GM12878 (cell line): ENCODE data around the gene CCDC15. TPM values are rescaled to one million over a fixed set of nuclear protein-coding genes. Genes with fewer than 3 reads are reported as not detected.

ENCODE experiments used
- ATAC-seq: fragments of 200-7000 bp; cut with Tn5 transposase; 3 replicates; pipeline ENCODE4 v1.9.1; 2020; ENCODE audit warnings: mild to moderate bottlenecking, moderate library complexity
- BruUV-seq: library from RNA; stranded (reverse); fragments of 400-500 nt; replicated peaks from 2 replicates; lab custom pipeline; 2021; lab: Mats Ljungman, UMichigan
- CTCF ChIA-PET: fragments of 300-600 bp; sonication (Branson Sonifier 250); formaldehyde crosslinking; extraction: SDS; loops from one replicate; lab custom pipeline; 2021; ENCODE audit warnings: inconsistent platforms; lab: Yijun Ruan, JAX
- POLR2A ChIA-PET: fragments of 350-600 bp; formaldehyde crosslinking; extraction: SDS; loops from one replicate; lab custom pipeline; 2021; ENCODE audit warnings: inconsistent platforms; lab: Charles Lee
- RAD21 ChIA-PET: fragments of 300-600 bp; sonication (Branson Sonifier 250); formaldehyde crosslinking; loops from one replicate; lab custom pipeline; 2023; ENCODE audit warnings: antibody characterized with exemption; ENCODE audit not compliant: unreplicated experiment; lab: Charles Lee
- SMC1A ChIA-PET: fragments of 300-600 bp; sonication (Branson Sonifier 250); formaldehyde crosslinking; loops from one replicate; lab custom pipeline; 2023; ENCODE audit not compliant: unreplicated experiment, uncharacterized antibody; lab: Charles Lee
- DNase-seq: peaks from one replicate; pipeline ENCODE4 v3.0.0-alpha.2; 2011; ENCODE audit warnings: low read depth, low spot score
- FAIRE-seq: peaks from 3 replicates; lab custom pipeline; 2011; peaks lifted over from hg19 to GRCh38; lab: Jason Lieb, UNC
- H2AFZ ChIP-seq: 2 replicates; pipeline ENCODE4 v1.6.0; 2011; ENCODE audit warnings: low read depth, low read length, control low read depth; ENCODE audit not compliant: control insufficient read depth
- H3K27ac ChIP-seq: 2 replicates; pipeline ENCODE4 v1.5.1; 2011; ENCODE audit warnings: control low read depth; ENCODE audit not compliant: control insufficient read depth, insufficient read depth
- H3K27me3 ChIP-seq, 2 experiments: replicated peaks in 1 of 2; 2 replicates each; pipeline versions ENCODE4 v1.6.0 to v1.6.1; 2011; ENCODE audit warnings: low read length in 1 of 2; ENCODE audit not compliant: control insufficient read depth in 2 of 2, insufficient read depth in 2 of 2
- H3K36me3 ChIP-seq, 2 experiments: 2 replicates each; pipeline ENCODE4 v1.5.1; 2011; ENCODE audit warnings: low read length in 1 of 2; ENCODE audit not compliant: control insufficient read depth in 2 of 2, insufficient read depth in 2 of 2
- H3K4me1 ChIP-seq: 2 replicates; pipeline ENCODE4 v1.6.1; 2011; ENCODE audit warnings: mild to moderate bottlenecking, low read length, moderate library complexity, mixed read lengths; ENCODE audit not compliant: control insufficient read depth, insufficient read depth
- H3K4me2 ChIP-seq: 2 replicates; pipeline ENCODE4 v1.6.0; 2011; ENCODE audit warnings: control low read depth; ENCODE audit not compliant: control insufficient read depth, insufficient read depth
- H3K4me3 ChIP-seq: fragments of 200-600 bp; sonication (generic); 2 replicates; pipeline ENCODE4 v1.5.1; 2016
- H3K79me2 ChIP-seq: 2 replicates; pipeline ENCODE4 v1.6.0; 2011; ENCODE audit warnings: low read length; ENCODE audit not compliant: control insufficient read depth, insufficient read depth
- H3K9ac ChIP-seq: 2 replicates; pipeline ENCODE4 v1.8.0; 2011; ENCODE audit warnings: low read length, control low read depth, mixed read lengths; ENCODE audit not compliant: control insufficient read depth, insufficient read depth
- H3K9me3 ChIP-seq: replicated peaks from 3 replicates; pipeline ENCODE4 v1.5.1; 2011; ENCODE audit warnings: mild to moderate bottlenecking, low read length; ENCODE audit not compliant: control insufficient read depth, insufficient read depth
- H4K20me1 ChIP-seq: 2 replicates; pipeline ENCODE4 v1.6.0; 2011; ENCODE audit not compliant: control insufficient read depth, insufficient read depth
- BACH1 ChIP-seq: fragments of 450-650 bp; IDR thresholded peaks from 2 replicates; pipeline ENCODE4 v1.6.1; 2017; ENCODE audit warnings: mild to moderate bottlenecking, borderline replicate concordance
- CREB1 ChIP-seq: IDR thresholded peaks from 2 replicates; pipeline ENCODE4 v1.6.1; 2012; ENCODE audit warnings: low read depth, mild to moderate bottlenecking, inconsistent platforms
- NR2C2 ChIP-seq: IDR thresholded peaks from 2 replicates; pipeline ENCODE4 v1.6.1; 2011; ENCODE audit warnings: borderline replicate concordance, low read depth; ENCODE audit not compliant: control insufficient read depth, insufficient read length
- PML ChIP-seq: IDR thresholded peaks from 2 replicates; pipeline ENCODE4 v1.6.1; 2012; ENCODE audit warnings: low read length, inconsistent platforms
- STAT1 ChIP-seq: fragments of 450-650 bp; conservative IDR thresholded peaks from 2 replicates; pipeline ENCODE4 v1.6.1; 2014; ENCODE audit warnings: antibody characterized with exemption, mild to moderate bottlenecking
- SUPT20H ChIP-seq: IDR thresholded peaks from 2 replicates; pipeline ENCODE4 v1.6.1; 2011; ENCODE audit warnings: low read depth, mild to moderate bottlenecking, low read length, moderate library complexity, borderline replicate concordance; ENCODE audit not compliant: control insufficient read depth
- WGBS: methylation state at CpG from one replicate; pipeline ENCODE4 v1.1.6; 2016; ENCODE audit warnings: low lambda C conversion rate; ENCODE audit not compliant: insufficient replicate concordance, insufficient coverage; ENCODE audit errors: missing lambda C conversion rate; 5-methylcytosine and 5-hydroxymethylcytosine counted together
- in situ Hi-C: fragments of 300-500 bp; cut with MboI; formaldehyde crosslinking; loops from 9 replicates; pipeline ENCODE4 v1.14.3; 2018; ENCODE audit warnings: mixed read lengths
- intact Hi-C: fragments of 100-400 bp; cut with micrococcal nuclease; formaldehyde crosslinking; loops from one replicate; pipeline ENCODE4 v1.14.2; 2022; ENCODE audit not compliant: unreplicated experiment
- polyA plus RNA-seq, 11 experiments: library from polyadenylated mRNA; depleted of rRNA in 4 of 11; unstranded in 6 of 11; stranded (reverse) in 5 of 11; fragments of >200 nt; fragmentation: Nextera tagmentation in 4 of 11; fragmentation: Illumina TruSeq in 1 of 11; extraction: Ambion mirVana in 4 of 11; extraction: Trizol in 1 of 11; gene quantifications; 1 replicate in 1 of 11; 2 replicates in 10 of 11; pipeline versions ENCODE4 v1.2.1 to v1.2.3, GENCODE V29; 2011 to 2016; ENCODE audit warnings: inconsistent platforms in 2 of 11, missing spikeins in 2 of 11, low read depth in 1 of 11
- total RNA-seq, 4 experiments: library from RNA; depleted of rRNA in 3 of 4; stranded (reverse); fragments of >200 nt in 3 of 4; fragmentation: Illumina TruSeq in 1 of 4; extraction: Trizol in 1 of 4; gene quantifications; 2 replicates each; pipeline versions ENCODE4 v1.2.1 to v1.2.3, GENCODE V29; 2013 to 2021
- TF ChIP-seq, protein P1 (sequence below): fragments of 150-350 bp; IDR thresholded peaks from 2 replicates; pipeline ENCODE4 v1.6.1; 2016; ENCODE audit warnings: low read depth, low read length

The CCDC15 gene
- total and polyA plus RNA-seq, 10 of the 15 experiments (the other 5 are each of a cell fraction or from before 2014, with no cell fraction given): 2.0 to 5.3 (median 3.3) TPM

DNA sequence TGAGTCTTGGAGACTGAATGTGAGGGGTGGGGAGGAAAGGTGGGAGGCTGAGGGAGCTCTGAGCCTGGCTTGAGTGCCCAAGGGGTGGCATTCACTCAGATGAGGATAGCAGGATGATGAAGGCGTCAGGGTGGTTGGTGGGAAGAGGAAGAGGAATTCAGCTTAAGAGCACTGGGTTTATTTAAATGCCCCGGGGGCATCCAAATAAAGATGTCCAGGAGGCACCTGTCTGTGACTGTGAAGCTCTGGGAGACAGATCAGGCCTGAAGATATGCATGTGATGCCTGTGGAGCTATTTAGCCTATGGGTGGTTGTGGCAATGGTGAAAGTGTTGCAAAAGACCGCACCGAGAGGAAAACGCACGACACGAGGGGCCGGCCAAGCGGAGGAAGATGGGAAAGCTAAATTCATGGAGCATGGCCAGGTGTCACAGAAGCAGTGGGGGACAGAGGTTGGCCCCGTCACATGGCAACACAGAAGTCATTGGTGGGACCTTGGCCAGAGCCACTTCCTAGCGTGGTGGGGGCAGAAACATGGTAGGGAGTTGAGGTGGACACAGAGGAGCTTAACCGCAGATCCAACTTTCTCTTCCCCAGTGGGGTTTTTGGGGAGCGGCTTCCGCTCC is 124.6 kb downstream of the CCDC15 start:
- in situ Hi-C loops: no loop called here
- intact Hi-C loops: no loop called here
- FAIRE-seq (no peak), ATAC-seq (no peak), DNase-seq (no peak)
- ChIA-PET POLR2A (interaction anchor here (1.3 kb wide), 1 partner anchor 33 kb away, joined by 3 read pairs; the partner anchor contains the start of gene TMEM218), CTCF (interaction anchor here (1.4 to 1.7 kb wide), 3 partner anchors 12 to 63 kb away, joined by 3 to 6 read pairs (median 5); no protein-coding TSS in a partner anchor), RAD21 (interaction anchor here (1.3 kb wide), 1 partner anchor 33 kb away, joined by 5 read pairs; the partner anchor contains the start of gene TMEM218), SMC1A (interaction anchor here (3.1 kb wide), 1 partner anchor 13 kb away, joined by 12 read pairs; no protein-coding TSS in a partner anchor)
- H3K9me3 ChIP-seq: no peaks in the 10 kb centered on the region
- H3K9ac ChIP-seq: no peak overlapping the region
- H2AFZ ChIP-seq: no peak overlapping the region
- no TSS peak for BruUV-seq
- WGBS: 87% methylated on average over 14 of the region's 14 CpGs
- H3K36me3 ChIP-seq: no peaks in the 10 kb centered on the region
- peaks cover 6% of the 10 kb centered on the region for H3K4me1 ChIP-seq
- no peak overlapping the region for H3K4me2 ChIP-seq
- TF ChIP-seq, protein P1, sequence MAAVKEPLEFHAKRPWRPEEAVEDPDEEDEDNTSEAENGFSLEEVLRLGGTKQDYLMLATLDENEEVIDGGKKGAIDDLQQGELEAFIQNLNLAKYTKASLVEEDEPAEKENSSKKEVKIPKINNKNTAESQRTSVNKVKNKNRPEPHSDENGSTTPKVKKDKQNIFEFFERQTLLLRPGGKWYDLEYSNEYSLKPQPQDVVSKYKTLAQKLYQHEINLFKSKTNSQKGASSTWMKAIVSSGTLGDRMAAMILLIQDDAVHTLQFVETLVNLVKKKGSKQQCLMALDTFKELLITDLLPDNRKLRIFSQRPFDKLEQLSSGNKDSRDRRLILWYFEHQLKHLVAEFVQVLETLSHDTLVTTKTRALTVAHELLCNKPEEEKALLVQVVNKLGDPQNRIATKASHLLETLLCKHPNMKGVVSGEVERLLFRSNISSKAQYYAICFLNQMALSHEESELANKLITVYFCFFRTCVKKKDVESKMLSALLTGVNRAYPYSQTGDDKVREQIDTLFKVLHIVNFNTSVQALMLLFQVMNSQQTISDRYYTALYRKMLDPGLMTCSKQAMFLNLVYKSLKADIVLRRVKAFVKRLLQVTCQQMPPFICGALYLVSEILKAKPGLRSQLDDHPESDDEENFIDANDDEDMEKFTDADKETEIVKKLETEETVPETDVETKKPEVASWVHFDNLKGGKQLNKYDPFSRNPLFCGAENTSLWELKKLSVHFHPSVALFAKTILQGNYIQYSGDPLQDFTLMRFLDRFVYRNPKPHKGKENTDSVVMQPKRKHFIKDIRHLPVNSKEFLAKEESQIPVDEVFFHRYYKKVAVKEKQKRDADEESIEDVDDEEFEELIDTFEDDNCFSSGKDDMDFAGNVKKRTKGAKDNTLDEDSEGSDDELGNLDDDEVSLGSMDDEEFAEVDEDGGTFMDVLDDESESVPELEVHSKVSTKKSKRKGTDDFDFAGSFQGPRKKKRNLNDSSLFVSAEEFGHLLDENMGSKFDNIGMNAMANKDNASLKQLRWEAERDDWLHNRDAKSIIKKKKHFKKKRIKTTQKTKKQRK: no peak
- TF ChIP-seq STAT1 (no peak), SUPT20H (no peak), NR2C2 (no peak), CREB1 (no peak), BACH1 (no peak), PML (no peak)
- no peak overlapping the region for H3K27ac ChIP-seq
- H3K27me3 ChIP-seq: no peaks in the 10 kb centered on the region
- no peaks in the 10 kb centered on the region for H4K20me1 ChIP-seq
- no peak overlapping the region for H3K4me3 ChIP-seq
- no peaks in the 10 kb centered on the region for H3K79me2 ChIP-seq
